ENCODE results near the gene F2R. TPM values are rescaled to one million over a fixed set of nuclear protein-coding genes. Genes with fewer than 3 reads are reported as not detected.
"Not testable (repeated sequence)": the region's sequence is repeated elsewhere in the genome, so short reads cannot be mapped to it uniquely, and the experiment has no call there.

Gene F2R
- total RNA-seq, 1 donor from 2014 or later, result 13.5 TPM

DNA sequence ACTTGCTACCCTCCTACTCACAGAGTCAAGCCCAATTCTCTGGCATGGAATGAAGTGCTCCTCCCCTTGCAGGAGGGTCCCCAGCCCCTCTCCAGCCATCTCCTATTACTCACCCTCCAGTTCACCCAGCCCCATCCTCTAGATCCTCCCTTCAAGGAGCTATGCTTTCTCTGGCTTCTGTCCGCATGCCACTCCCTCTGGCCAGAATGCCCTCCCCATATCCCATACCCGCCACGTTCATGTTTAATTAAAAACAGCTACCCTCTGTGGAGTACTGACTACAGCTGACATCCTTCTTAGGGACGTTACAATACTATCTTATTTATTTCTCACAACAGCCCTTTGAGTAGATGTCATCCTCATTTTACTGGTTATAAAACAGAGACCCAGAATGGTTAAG, 3.0 kb downstream of the F2R start:
- DNase-seq (ENCODE audit: low spot score), result no peak

DNA sequence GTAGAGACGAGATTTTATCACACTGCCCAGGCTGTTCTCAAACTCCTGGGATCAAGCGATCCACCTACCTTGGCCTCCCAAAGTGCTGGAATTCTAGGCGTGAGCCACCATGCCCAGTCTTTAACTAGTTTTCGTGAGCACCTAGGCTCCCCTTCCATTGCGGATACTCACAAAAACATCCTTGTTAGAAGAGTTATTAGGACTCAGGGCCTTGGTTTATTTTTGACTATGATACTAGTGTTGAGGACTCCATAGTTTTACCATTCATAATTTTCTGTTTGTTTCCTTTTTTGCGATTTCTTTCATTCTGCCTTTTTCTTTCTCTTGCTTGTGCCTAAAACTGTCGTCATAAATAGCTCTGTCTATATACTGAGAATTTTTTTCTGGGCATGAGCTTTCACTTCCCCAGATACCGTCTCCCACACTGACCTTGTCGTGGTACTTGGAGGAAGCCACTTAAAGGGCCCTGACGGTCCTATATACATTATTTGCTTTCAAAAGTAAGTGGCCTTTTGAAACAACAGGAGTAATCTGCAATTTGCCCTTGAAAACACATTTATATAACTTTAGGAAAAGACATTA, 5.2 kb downstream of the F2R start:
- DNase-seq (ENCODE audit: low spot score), result peak; percentile 7

DNA sequence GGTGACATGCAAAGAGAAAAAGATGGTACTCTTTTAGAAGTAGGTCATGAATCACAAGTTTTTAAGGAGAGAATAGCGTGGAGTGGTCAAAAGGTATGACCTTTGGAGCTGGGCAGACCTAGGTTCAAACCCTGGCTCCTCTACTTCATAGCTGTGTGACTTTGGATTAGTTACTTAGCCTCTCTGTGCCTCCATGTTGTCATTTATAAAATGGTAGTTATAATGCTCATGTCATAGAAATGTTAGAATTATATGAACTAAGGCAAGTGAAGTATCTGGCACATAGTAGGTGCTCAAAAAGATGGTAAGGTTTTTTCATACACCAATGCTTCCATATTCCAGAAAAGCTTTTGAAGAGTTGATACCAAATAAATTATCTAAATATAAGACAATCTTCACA, 7.3 kb downstream of the F2R start:
- no peak for DNase-seq (ENCODE audit: low spot score)

DNA sequence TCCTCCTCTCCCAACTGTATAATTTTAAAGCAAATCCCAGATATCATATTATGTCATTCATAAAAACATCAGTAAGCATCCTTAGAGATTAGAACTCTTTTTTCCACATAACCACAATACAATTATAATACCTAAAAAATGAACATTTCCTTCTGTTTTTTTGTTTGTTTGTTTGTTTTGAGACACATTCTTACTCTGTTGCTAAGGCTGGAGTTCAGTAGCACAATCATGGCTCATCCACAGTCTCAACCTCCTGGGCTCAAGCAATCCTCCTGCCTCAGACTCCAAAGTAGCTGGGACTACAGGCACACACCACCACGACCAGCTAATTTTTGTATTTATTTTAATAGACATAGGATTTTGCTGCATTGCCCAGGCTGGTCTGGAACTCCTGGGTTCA, 8.0 kb downstream of the F2R start:
- DNase-seq (ENCODE audit: low spot score), result no peak

DNA sequence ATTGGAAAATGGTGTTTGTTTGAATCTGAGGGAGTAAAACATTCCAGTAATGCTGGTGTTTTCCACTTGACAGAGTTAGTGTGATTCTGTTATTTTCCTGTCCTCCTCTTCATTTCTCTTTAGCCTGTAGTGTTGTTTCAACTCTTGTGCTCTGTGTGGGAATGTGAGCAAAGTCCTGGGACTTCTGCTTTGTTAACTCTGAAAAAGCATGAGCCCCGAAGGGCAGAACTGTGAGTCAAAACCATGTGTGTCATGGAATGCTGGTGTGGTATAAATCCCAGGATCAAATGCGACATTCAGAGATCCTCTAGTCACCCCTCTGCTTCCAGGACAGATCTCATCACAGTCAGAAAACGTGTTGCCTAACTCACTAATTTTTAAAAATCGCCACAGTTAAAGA, 8.9 kb downstream of the F2R start:
- DNase-seq (ENCODE audit: low spot score), result no peak

DNA sequence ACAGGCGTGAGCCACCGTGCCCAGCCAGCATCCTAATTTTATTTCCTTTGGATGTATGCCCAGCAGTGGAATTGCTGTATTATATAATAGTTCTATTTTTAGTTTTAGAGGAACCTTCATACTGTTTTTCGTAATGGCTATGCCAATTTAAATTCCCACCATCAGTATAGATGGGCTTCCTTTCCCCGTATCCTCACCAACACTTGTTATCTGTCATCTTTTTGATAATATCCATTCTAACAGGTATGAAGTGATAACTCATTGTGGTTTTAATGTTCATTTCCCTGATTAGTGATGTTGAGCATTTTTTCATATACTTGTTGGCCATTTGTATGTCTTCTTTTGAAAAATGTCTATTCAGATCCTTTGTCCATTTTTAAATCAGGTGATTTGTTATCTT, 13.0 kb downstream of the F2R start:
- DNase-seq (ENCODE audit: low spot score), result no peak

DNA sequence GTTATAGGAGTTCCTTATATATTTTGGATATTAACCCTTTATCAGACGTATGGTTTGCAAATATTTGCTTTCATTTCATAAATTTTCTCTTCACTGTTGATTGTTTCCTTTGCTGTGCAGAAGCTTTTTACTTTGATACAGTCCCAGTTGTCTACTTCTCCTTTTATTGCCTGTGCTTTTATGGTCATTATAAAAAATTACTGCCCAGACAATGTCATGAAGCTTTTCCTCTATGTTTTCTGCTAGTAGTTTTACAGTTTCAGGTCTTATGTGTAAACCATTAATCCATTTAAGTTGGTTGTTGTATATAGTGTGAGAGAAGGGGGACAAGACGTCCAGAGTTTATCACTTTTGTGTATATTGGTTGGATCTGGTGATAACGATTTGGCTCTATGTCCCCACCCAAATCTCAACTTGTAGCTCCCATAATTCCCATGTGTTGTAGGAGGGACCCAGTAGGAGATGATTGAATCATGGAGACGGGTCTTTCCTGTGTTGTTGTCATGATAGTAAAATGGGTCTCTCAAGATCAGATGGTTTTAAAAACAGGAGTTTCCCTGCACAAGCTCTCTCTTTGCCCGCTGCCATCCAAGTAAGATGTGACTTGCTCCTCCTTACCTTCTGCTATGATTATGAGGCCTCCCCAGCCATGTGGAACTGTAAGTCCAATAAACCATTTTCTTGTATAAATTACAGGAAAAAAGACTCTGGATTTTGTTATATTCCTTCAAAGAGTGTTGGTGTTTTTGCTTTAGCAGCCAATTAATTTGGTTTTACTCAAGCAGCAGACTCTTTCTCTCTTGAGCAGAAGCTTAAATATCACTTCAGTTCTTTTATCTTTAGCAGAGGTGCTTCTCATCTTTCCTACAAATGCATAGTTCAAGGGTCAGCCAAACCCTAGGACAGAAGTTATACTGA, 13.7 kb downstream of the F2R start:
- no peak for DNase-seq (ENCODE audit: low spot score)

DNA sequence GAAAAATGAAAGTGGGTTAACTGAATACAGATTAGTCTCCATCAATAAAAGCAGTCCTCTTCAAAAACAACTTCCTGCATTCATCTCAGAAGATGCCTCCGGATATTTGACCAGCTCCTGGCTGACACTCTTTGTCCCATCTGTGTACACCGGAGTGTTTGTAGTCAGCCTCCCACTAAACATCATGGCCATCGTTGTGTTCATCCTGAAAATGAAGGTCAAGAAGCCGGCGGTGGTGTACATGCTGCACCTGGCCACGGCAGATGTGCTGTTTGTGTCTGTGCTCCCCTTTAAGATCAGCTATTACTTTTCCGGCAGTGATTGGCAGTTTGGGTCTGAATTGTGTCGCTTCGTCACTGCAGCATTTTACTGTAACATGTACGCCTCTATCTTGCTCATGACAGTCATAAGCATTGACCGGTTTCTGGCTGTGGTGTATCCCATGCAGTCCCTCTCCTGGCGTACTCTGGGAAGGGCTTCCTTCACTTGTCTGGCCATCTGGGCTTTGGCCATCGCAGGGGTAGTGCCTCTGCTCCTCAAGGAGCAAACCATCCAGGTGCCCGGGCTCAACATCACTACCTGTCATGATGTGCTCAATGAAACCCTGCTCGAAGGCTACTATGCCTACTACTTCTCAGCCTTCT, 16.6 kb downstream of the F2R start:
- DNase-seq (ENCODE audit: low spot score), result no peak

DNA sequence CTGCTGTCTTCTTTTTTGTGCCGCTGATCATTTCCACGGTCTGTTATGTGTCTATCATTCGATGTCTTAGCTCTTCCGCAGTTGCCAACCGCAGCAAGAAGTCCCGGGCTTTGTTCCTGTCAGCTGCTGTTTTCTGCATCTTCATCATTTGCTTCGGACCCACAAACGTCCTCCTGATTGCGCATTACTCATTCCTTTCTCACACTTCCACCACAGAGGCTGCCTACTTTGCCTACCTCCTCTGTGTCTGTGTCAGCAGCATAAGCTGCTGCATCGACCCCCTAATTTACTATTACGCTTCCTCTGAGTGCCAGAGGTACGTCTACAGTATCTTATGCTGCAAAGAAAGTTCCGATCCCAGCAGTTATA, 17.1 kb downstream of the F2R start:
- no peak for DNase-seq (ENCODE audit: low spot score)

DNA sequence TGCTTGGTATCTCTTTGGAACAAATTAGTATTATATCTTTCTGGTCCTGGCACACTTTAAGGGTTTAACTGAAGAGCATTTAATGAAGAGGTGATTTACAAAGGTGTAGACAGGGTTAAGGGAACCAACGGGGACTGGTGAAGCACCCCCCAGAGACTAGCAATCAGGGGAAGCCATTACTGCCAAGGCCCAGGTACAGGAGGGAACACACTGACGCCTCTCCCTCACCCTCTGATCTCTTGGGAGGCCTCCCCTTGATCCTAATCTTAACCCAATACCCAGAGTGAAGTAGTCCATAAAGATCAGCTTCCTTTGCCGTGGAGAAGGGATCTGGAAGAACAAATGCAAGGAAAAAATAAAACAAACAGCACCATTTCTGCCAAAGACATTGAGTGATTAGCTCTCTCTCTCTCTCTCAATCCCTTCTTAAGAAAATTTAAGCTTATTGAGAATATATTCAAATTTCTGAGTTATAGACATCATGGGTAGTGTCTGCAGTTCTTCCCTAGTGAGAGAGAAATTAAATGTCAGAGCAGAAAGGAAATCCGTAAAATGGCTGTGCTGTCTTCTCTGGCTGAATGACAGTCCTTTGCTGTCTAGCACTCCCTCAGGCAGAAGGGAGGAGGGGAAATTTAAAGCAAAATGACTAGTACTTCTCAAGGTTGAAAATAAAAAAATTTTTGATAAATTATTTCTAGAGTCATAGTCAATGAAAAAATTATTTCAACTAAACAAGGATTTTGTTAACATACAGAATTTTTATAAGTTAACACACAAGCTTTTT, 20.0 kb downstream of the F2R start:
- no peak for DNase-seq (ENCODE audit: low spot score)

DNA sequence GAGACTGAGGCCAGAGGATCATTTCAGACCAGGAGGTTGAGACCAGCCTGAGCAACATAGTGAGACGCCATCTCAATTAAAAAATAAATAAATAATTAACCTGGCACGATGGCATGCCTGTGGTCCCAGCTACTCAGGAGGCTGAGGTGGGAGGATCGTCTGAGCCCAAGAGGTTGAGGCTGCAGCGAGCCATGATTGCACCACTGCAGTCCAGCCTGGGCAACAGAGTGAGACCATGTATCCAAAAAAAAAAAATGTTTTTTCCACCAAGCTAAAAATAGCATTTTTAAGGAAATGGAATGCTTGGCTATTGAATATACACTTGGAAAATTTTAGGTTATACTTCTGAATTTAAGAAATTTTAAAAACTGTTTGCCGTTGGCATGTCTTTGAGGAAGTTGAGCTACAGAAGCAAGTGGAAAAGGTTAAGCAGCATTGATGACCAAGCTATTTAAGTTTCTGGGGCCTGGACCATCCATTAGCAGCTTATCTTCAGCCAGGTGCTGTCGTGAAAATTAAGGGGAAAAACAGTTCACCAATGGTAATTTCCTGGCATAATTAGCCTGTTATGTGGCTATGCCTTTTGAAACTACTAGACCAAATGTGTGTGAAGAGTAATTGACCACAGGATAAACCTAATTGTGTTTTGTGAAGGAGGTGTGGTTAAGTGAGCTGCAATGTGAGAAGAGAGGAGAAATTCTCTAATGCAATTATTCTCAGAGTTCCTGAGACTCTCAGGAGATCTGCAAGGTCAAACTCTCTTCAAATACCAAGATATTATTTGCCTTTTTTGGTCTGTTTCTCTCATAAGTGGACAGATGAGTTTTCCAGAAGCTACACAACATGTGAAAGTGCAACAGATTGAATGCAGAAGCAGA, 21.0 kb downstream of the F2R start:
- no peak for DNase-seq (ENCODE audit: low spot score)

DNA sequence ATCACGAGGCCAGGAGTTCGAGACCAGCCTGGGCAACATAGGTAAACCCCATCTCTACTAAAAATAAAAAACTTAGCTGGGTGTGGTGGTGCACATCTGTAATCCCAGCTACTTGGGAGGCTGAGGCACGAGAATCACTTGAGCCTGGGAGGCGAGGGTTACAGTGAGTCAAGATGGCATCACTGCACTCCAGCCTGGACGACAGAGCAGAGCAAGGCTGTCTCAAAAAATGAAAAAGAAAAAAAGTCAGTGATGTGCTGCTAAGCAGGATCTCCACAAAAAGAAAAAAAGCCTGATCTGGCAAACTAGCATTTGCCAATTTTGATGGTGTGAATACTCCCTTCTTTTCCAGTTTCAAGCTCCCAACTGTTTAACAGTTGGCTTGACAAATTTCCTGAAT, 21.9 kb downstream of the F2R start:
- no peak for DNase-seq (ENCODE audit: low spot score)

DNA sequence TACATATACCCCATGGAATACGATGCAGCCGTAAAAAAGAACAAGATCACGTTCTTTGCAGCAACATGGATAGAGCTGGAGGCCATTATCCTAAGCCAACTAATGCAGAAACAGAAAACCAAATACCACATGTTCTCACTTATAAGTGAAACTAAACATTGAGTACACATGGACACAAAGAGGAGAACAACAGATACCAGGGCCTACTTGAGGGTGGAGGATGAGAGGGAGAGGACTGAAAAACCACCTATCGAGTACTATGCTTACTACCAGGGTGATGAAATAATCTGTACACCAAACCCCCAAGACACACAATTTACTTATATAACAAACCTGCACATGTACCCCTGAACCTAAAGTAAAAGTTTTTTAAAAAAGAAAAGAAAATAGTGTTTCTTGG, 25.6 kb downstream of the F2R start:
- not testable (repeated sequence) for DNase-seq (ENCODE audit: low spot score)

DNA sequence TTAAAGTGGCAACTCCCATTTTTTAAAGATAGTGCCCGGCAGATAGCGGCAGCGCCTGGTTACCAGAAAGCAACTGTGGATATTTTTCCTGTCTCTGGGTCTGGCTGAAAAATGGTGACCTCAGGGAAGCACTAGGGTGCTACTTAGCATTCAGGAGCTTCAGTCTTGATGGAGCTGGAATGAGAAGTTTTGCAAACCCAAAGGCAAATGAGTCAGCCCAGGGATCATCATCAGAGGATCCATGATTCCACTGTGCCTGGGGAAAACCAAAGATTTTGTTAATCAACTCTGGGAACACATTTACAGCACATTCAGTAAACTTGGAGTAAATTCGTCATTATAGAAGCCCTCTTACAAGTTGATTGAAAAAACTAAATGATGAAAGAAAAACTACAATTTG, 26.7 kb downstream of the F2R start:
- DNase-seq (ENCODE audit: low spot score), result peak; percentile 17

DNA sequence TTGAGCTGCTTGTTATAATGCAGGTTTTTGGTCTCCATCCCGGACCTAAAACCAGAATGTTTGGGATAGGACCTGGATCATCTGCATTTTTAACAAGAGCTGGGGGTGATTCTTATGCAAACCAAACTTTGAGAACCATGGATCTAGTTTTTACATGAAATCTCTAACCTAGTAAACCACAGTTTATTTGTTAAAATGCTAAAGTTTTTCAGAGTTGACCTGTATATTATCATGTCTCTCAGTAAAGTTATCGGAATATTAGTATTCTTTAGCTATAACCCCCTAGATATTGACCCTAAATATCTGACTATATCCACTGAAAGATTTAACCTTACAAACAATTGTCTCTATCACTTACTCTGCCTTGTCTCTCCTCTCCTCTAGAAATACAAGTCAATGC, 28.7 kb downstream of the F2R start:
- no peak for DNase-seq (ENCODE audit: low spot score)

DNA sequence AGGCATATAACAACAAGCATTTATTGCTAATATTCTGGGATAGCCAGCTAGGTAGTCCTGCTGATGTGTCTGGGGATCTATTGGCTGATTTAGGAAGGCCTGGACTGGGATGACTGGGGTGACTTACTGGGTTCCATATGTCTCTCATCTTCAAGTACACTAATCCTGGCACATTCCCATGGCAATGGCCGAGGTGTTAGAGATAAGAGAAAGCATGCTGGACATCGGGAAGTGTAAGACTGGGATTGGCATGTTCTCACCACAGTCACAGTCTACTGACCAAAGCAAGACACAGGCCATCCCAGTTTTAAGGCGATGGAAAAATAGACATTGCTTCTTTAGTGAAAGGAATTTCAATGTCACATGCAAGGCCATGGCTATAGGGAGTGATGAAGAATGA, 29.7 kb downstream of the F2R start:
- no peak for DNase-seq (ENCODE audit: low spot score)

DNA sequence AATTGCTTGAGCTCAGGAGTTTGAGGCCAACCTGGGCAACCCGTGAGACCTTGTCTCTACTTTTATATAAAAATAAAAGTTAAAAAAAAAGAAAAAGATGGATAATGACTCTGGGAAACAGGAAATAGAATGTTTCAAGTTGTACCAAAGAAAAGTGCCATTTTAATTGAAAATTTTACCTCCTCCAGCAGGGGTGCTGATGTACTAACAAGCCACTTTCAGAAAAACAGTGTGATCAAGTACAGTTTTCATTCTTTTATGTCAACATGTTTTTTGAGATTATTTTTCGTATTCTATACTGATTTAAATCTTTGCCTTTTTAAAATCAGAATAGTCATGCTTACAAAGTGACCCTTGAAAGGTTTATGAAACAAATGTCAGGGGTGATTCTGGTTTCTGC, 30.8 kb downstream of the F2R start:
- DNase-seq (ENCODE audit: low spot score), result no peak

DNA sequence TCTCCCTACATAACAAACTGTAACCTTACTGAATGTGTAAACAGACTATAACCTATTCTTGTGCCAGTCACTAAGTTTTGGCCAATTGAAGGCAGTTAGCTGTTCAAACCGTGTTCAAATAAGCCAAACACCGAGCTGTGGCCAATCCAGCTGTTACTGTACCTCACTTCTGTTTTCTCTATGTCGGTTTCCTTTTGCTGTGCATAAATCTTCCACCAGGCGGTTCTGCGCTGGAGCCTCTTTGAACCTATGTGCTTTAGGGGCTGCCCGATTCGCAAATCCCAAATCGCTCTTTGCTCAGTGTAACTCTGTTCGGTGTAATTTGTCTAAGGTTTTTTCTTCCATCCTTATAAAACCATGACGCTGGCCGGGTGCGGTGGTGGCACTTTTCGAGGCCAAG, 31.8 kb downstream of the F2R start:
- DNase-seq (ENCODE audit: low spot score), result no peak

DNA sequence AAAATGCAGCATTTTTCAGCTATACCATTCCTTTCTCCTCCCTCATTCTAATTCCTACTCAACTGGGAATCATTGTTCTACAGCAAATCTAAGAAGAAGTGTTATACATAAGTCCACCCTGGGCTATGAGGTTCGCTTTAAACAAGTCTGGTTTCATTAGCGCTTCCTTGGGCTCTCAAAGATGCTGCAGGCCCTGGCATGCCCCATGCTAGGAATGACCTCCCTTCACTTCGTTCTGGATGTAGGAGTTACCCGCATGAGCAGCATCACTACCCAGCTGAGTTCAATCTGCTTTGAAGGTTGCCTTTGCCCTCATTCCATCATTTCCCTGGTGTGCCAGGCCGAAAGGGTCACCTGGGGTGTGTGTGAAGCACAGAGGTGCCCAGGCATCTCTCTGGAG, 35.4 kb downstream of the F2R start:
- no peak for DNase-seq (ENCODE audit: low spot score)

DNA sequence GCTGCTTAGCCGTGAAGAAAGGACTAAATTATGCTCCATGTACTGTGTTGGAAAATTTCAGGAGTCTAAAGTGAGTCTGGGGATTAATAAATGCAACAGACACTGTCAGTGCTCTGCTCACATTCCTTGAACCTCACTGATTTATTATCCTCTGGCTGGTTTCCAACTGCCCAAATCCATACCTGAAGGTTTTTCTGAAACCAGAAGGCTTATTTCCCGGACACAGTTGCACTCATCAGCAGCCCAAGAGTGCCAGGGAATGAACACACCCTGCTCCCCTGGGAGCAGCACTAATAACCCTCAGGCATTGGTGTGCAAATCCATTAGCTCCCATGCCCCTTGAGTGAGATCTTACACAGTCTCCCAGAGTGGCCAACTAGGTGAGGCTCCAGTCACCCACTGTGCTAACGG, 38.7 kb downstream of the F2R start:
- no peak for DNase-seq (ENCODE audit: low spot score)
